ENCODE measurements around the gene RAB40C. TPM values are rescaled to one million over a fixed set of nuclear protein-coding genes. Genes with fewer than 3 reads are reported as not detected.
A peak's percentile ranks its signal among the peaks of the same experiment; 100 is the strongest.

Gene RAB40C
- total RNA-seq, 1 donor, result 11.2 TPM

- TF ChIP-seq, protein P1, sequence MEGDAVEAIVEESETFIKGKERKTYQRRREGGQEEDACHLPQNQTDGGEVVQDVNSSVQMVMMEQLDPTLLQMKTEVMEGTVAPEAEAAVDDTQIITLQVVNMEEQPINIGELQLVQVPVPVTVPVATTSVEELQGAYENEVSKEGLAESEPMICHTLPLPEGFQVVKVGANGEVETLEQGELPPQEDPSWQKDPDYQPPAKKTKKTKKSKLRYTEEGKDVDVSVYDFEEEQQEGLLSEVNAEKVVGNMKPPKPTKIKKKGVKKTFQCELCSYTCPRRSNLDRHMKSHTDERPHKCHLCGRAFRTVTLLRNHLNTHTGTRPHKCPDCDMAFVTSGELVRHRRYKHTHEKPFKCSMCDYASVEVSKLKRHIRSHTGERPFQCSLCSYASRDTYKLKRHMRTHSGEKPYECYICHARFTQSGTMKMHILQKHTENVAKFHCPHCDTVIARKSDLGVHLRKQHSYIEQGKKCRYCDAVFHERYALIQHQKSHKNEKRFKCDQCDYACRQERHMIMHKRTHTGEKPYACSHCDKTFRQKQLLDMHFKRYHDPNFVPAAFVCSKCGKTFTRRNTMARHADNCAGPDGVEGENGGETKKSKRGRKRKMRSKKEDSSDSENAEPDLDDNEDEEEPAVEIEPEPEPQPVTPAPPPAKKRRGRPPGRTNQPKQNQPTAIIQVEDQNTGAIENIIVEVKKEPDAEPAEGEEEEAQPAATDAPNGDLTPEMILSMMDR (IDR thresholded peaks at IDR 0.05; ENCODE audit: extremely low read depth, low read depth, low read length), result no peak
- peaks cover 17% of the 10 kb centered on the region for H3K4me1 ChIP-seq (ENCODE audit: insufficient read depth, low read length)
Observed at GRCh38 chr16:582218-582613, 7.7 kb upstream of the RAB40C start.

GRCh38 chr16:582614-583331 lies 7.1 kb upstream of the RAB40C start:
- peak; percentile 86 for DNase-seq (ENCODE audit: insufficient read length, low spot score, missing footprints)
- Histone ChIP-seq H2AFZ (ENCODE audit: low read length) (no peak overlapping the region), H3K4me3 (ENCODE audit: insufficient read depth, low read length) (no peak overlapping the region), H3K4me1 (ENCODE audit: insufficient read depth, low read length) (peaks cover 21% of the 10 kb centered on the region), H3K79me2 (ENCODE audit: insufficient read depth, low read length) (peaks cover 7% of the 10 kb centered on the region), H3K27me3 (ENCODE audit: insufficient read depth, low read length) (no peaks in the 10 kb centered on the region), H4K20me1 (ENCODE audit: insufficient read depth, low read length) (peaks cover 8% of the 10 kb centered on the region), H3K36me3 (ENCODE audit: insufficient read depth, low read length) (no peaks in the 10 kb centered on the region), H3K4me2 (ENCODE audit: insufficient read depth, low read length) (no peak overlapping the region), H3K9me3 (ENCODE audit: low read depth, low read length) (no peaks in the 10 kb centered on the region), H3K27ac (ENCODE audit: low read depth, low read length) (no peak overlapping the region)
- TF ChIP-seq, protein P1 (IDR thresholded peaks at IDR 0.05; ENCODE audit: extremely low read depth, low read depth, low read length), result no peak

More at GRCh38 chr16:582218-582613, 7.7 kb upstream of the RAB40C start:
- H3K79me2 ChIP-seq (ENCODE audit: insufficient read depth, low read length), result peaks cover 4% of the 10 kb centered on the region
- no peak overlapping the region for H2AFZ ChIP-seq (ENCODE audit: low read length)
- DNase-seq (ENCODE audit: insufficient read length, low spot score, missing footprints), result peak; percentile 78
- H3K9me3 ChIP-seq (ENCODE audit: low read depth, low read length), result no peaks in the 10 kb centered on the region
- H3K36me3 ChIP-seq (ENCODE audit: insufficient read depth, low read length), result no peaks in the 10 kb centered on the region
- no peak overlapping the region for H3K27ac ChIP-seq (ENCODE audit: low read depth, low read length)
- H4K20me1 ChIP-seq (ENCODE audit: insufficient read depth, low read length), result peaks cover 6% of the 10 kb centered on the region
- no peaks in the 10 kb centered on the region for H3K27me3 ChIP-seq (ENCODE audit: insufficient read depth, low read length)
- H3K4me3 ChIP-seq (ENCODE audit: insufficient read depth, low read length), result no peak overlapping the region
- no peak overlapping the region for H3K4me2 ChIP-seq (ENCODE audit: insufficient read depth, low read length)

DNA sequence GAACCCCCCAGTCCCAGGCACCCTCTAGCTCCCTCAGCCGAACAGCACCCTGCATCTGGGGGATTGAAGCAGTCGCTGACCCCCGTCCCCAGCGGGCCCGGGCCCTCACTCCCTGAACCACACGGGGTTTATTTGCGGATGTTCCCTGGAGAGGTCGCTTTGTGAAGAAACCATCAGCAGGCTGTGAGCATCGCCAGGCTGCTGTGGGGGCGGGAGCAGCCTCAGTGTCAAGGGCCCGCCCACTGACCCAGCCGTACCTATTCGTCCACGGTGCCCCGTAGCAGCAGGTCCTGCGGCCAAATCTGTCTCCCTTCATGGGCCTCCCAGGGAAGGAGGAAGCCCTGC lies 6.4 kb upstream of the RAB40C start:
- peak; percentile 85 for DNase-seq (ENCODE audit: insufficient read length, low spot score, missing footprints)
- H3K4me3 ChIP-seq (ENCODE audit: insufficient read depth, low read length), result no peak overlapping the region
- H3K4me2 ChIP-seq (ENCODE audit: insufficient read depth, low read length), result no peak overlapping the region
- H3K79me2 ChIP-seq (ENCODE audit: insufficient read depth, low read length), result peaks cover 14% of the 10 kb centered on the region
- no peaks in the 10 kb centered on the region for H3K36me3 ChIP-seq (ENCODE audit: insufficient read depth, low read length)
- peaks cover 28% of the 10 kb centered on the region for H3K4me1 ChIP-seq (ENCODE audit: insufficient read depth, low read length)
- H3K27me3 ChIP-seq (ENCODE audit: insufficient read depth, low read length), result no peaks in the 10 kb centered on the region
- TF ChIP-seq, protein P1 (IDR thresholded peaks at IDR 0.05; ENCODE audit: extremely low read depth, low read depth, low read length), result no peak
- peaks cover 10% of the 10 kb centered on the region for H4K20me1 ChIP-seq (ENCODE audit: insufficient read depth, low read length)
- H3K9me3 ChIP-seq (ENCODE audit: low read depth, low read length), result no peaks in the 10 kb centered on the region
- no peak overlapping the region for H2AFZ ChIP-seq (ENCODE audit: low read length)
- no peak overlapping the region for H3K27ac ChIP-seq (ENCODE audit: low read depth, low read length)

GRCh38 chr16:583815-584591 lies 5.9 kb upstream of the RAB40C start:
- peak; percentile 91 for DNase-seq (ENCODE audit: insufficient read length, low spot score, missing footprints)
- peaks cover 15% of the 10 kb centered on the region for H3K79me2 ChIP-seq (ENCODE audit: insufficient read depth, low read length)
- H3K36me3 ChIP-seq (ENCODE audit: insufficient read depth, low read length), result no peaks in the 10 kb centered on the region
- peaks cover 11% of the 10 kb centered on the region for H4K20me1 ChIP-seq (ENCODE audit: insufficient read depth, low read length)
- no peaks in the 10 kb centered on the region for H3K9me3 ChIP-seq (ENCODE audit: low read depth, low read length)
- H3K27ac ChIP-seq (ENCODE audit: low read depth, low read length), result no peak overlapping the region
- no peak overlapping the region for H3K4me3 ChIP-seq (ENCODE audit: insufficient read depth, low read length)
- no peaks in the 10 kb centered on the region for H3K27me3 ChIP-seq (ENCODE audit: insufficient read depth, low read length)
- no peak overlapping the region for H3K4me2 ChIP-seq (ENCODE audit: insufficient read depth, low read length)
- no peak overlapping the region for H2AFZ ChIP-seq (ENCODE audit: low read length)
- H3K4me1 ChIP-seq (ENCODE audit: insufficient read depth, low read length), result peaks cover 28% of the 10 kb centered on the region
- TF ChIP-seq, protein P1 (IDR thresholded peaks at IDR 0.05; ENCODE audit: extremely low read depth, low read depth, low read length), result no peak
